Activated CD8-positive, alpha-beta memory T cell treated with anti-CD3 and anti-CD28 coated beads for 36 hours (primary cell): Measurements from ENCODE around the gene OR1J2. TPM values are rescaled to one million over a fixed set of nuclear protein-coding genes. Genes with fewer than 3 reads are reported as not detected.
"Not testable (repeated sequence)": the region's sequence is repeated elsewhere in the genome, so short reads cannot be mapped to it uniquely, and the experiment has no call there.

Experiments used
- CTCF ChIA-PET: fragments of 350-600 bp; sonication (Branson Sonifier 250); formaldehyde crosslinking; loops from one replicate; lab custom pipeline; 2021; ENCODE audit warnings: antibody characterized with exemption; lab: Charles Lee
- POLR2A ChIA-PET: fragments of 350-600 bp; sonication (Branson Sonifier 250); formaldehyde crosslinking; loops from one replicate; lab custom pipeline; 2021; ENCODE audit warnings: antibody characterized with exemption; lab: Charles Lee
- total RNA-seq, 2 experiments: library from RNA; stranded (reverse); gene quantifications; one replicate each; pipeline ENCODE4 v1.2.3, GENCODE V29; 2021

Gene OR1J2
- total RNA-seq, 2 experiments from 2014 or later = not detected

- POLR2A ChIA-PET, CTCF ChIA-PET: not testable (repeated sequence)
Measured at GRCh38 chr9:122537066-122537465, 26.5 kb downstream of the OR1J2 start.

- ChIA-PET POLR2A (no interaction called here), CTCF (no interaction called here)
Measured at GRCh38 chr9:122538757-122539156, 28.2 kb downstream of the OR1J2 start.

GRCh38 chr9:122546196-122546595 is 35.6 kb downstream of the OR1J2 start:
- ChIA-PET CTCF (no interaction called here), POLR2A (no interaction called here)

- ChIA-PET POLR2A (no interaction called here), CTCF (no interaction called here)
Measured at GRCh38 chr9:122551371-122551770, 40.8 kb downstream of the OR1J2 start.

GRCh38 chr9:122552812-122553211 is 42.2 kb downstream of the OR1J2 start, which contains the start of gene OR1N2:
Gene OR1N2, plus strand, starts transcription at chr9:122553112. Its CDS starts 100 bp downstream, at chr9:122553212.
- CTCF ChIA-PET = no interaction called here
- POLR2A ChIA-PET = no interaction called here

Other genes starting within 250 kb of the OR1J2 start
- gene RBM18, start 246.0 kb upstream of the OR1J2 start, total RNA-seq = 10 to 100 TPM; 34.1 to 35.4 TPM
- gene MRRF, start 245.9 kb upstream of the OR1J2 start, total RNA-seq = 10 to 100 TPM; 71.7 to 73.0 TPM
- gene PTGS1, start 139.8 kb upstream of the OR1J2 start, total RNA-seq = under 1 TPM in 1 of 2 experiments, not detected in 1; 0.08 TPM
- gene OR1J1, start 32.9 kb upstream of the OR1J2 start, total RNA-seq = not detected
- not detected for gene OR1J4, start 8.3 kb downstream of the OR1J2 start, total RNA-seq
- not detected for gene OR1N1, start 16.5 kb downstream of the OR1J2 start, total RNA-seq
- gene OR1N2, start 42.3 kb downstream of the OR1J2 start, total RNA-seq = not detected
- not detected for gene OR1L8, start 72.6 kb downstream of the OR1J2 start, total RNA-seq
- not detected for gene OR1Q1, start 103.9 kb downstream of the OR1J2 start, total RNA-seq
- gene OR1B1, start 146.8 kb downstream of the OR1J2 start, total RNA-seq = not detected
- gene OR1L1, start 150.9 kb downstream of the OR1J2 start, total RNA-seq = not detected
- gene OR1L3, start 164.3 kb downstream of the OR1J2 start, total RNA-seq = not detected
- not detected for gene OR1L4, start 213.2 kb downstream of the OR1J2 start, total RNA-seq
- gene OR1L6, start 231.5 kb downstream of the OR1J2 start, total RNA-seq = not detected